Measurements from ENCODE around the gene TMEM154. TPM values are rescaled to one million over a fixed set of nuclear protein-coding genes. Genes with fewer than 3 reads are reported as not detected.

Gene TMEM154
- total RNA-seq, 1 donor = 10.6 TPM

DNA sequence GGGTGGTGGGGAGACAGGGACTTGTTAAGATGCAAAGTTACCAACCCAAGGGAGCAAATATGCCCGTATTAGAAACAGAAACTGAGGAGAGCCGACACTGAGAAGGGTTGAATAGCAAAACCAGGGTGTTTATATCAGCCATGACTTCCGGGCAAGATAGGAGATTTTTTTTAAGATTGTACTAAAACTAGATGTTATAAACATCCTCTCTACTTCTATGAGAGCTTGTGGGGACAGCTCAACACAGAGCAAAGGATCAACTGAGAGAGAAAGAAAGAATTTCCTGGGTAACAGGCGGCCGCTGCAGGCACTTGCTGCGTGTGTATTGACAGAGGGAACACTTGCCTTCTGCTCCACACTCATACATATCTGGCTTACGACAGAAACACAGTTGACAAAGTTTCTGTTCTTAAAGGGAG is 94.8 kb downstream of the TMEM154 start:
- Histone ChIP-seq H3K9me3 (ENCODE audit: low read depth, low read length) (no peaks in the 10 kb centered on the region), H3K4me1 (ENCODE audit: insufficient read depth, low read length) (peaks cover 19% of the 10 kb centered on the region)

DNA sequence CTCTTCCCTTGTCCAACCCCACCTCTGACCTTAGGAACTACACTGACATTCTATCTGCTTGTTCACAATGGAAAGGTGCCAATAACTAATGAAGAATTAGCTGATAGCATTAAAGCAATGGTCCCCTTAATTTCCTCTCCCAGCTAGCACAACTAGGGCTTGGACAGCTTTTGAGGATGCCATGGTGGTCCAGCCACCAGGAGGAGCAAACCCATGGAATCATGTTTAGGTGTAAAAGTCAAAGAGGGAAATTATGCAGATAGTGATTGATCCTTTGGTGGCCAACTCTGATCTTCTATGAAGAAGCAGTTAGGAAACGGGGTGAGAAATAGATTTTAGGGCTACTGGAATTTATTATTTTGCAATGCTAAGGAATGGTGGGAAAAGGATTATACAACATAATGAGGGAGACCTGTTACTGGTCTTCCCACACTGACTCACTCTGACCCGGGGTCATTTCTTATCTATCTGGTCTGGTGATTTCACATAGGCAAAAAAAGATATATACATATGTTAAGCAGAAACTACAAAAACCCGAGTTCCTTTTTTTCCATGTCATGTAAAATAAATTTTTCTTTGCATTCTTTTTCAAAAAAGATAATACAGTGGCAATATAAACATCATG is 98.1 kb downstream of the TMEM154 start:
- no peak overlapping the region for H3K4me3 ChIP-seq (ENCODE audit: low read length)
- no peaks in the 10 kb centered on the region for H3K9me3 ChIP-seq (ENCODE audit: low read depth, low read length)

More for the DNA sequence above, 94.8 kb downstream of the TMEM154 start:
- H3K4me3 ChIP-seq (ENCODE audit: low read length) = no peak overlapping the region
- no peaks in the 10 kb centered on the region for H3K27me3 ChIP-seq (ENCODE audit: insufficient read depth, low read length)

DNA sequence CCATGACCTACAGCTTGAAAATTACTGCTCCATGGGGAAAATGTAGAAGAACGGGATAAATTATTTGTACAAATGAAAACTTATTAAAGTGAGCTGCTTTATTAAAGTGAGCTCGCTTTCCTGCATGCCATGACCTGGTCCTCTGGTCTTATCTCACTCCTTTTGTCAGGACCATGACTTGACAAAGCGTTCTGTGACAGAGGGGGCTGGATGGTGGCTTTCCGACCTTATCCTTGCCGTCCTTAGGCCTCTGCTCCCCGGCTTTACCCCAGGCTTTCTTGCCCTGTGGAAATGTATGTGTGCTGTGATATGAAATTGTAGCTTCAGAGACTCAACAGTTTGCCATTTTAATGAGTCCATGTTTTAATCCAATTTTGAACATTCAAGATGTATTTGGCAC is 99.9 kb downstream of the TMEM154 start:
- peaks cover 4% of the 10 kb centered on the region for H3K27me3 ChIP-seq (ENCODE audit: insufficient read depth, low read length)
- H3K4me1 ChIP-seq (ENCODE audit: insufficient read depth, low read length) = peaks cover 7% of the 10 kb centered on the region
- H3K4me3 ChIP-seq (ENCODE audit: low read length) = no peak overlapping the region
- H3K9me3 ChIP-seq (ENCODE audit: low read depth, low read length) = no peaks in the 10 kb centered on the region

More for the DNA sequence above, 98.1 kb downstream of the TMEM154 start:
- H3K4me1 ChIP-seq (ENCODE audit: insufficient read depth, low read length) = peaks cover 17% of the 10 kb centered on the region
- no peaks in the 10 kb centered on the region for H3K27me3 ChIP-seq (ENCODE audit: insufficient read depth, low read length)

DNA sequence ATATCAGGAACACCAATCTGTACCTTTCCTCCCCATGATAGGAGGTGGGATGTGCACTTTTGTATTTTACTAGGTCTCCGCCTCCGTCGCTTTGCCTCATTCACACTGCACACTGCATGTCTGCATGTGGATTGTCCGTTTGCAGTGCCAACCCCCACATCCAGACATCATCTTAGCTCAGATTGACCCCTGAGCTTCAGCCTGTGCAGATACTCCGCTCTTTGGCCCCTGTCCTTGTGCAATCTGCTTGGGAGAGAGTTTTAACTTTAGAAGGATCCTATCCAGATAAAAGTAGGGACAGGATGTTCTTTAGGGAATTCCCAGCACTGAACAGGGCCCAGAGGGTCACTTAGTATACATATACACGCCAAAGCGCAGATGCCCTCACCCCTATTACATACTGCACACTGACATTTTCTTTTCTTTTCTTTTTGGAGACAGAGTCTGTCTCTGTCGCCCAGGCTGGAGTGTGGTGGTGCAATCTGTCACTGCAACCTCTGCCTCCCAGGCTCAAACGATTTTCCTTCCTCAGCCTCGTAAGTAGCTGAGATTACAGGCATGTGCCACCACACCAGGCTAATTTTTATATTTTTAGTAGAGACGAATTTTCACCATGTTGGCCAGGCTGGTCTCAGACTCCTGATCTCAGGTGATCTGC is 100.6 kb downstream of the TMEM154 start:
- peaks cover 7% of the 10 kb centered on the region for H3K4me1 ChIP-seq (ENCODE audit: insufficient read depth, low read length)
- H3K9me3 ChIP-seq (ENCODE audit: low read depth, low read length) = no peaks in the 10 kb centered on the region
- H3K27me3 ChIP-seq (ENCODE audit: insufficient read depth, low read length) = peaks cover 4% of the 10 kb centered on the region
- no peak overlapping the region for H3K4me3 ChIP-seq (ENCODE audit: low read length)

DNA sequence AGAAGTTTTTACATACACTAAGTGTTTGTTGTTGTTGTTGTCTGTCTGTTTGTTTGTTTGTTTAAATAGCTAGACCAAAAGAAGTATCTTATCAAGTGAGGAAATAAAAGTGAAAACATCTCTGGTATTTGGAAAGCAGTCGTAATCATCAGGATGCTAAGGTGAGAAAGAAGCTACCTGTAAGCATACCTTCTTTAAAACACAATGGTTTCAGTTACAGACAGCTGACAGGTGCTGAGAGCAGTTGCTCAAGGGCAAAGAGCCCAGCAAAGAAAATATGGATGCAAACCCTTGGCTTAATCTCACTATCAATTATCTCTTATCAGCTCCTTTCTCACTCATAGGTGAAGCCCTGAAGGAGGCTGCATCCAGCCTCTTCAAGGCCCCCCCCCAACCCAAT is 101.1 kb downstream of the TMEM154 start:
- Histone ChIP-seq H3K27me3 (ENCODE audit: insufficient read depth, low read length) (peaks cover 4% of the 10 kb centered on the region), H3K9me3 (ENCODE audit: low read depth, low read length) (no peaks in the 10 kb centered on the region), H3K4me3 (ENCODE audit: low read length) (no peak overlapping the region), H3K4me1 (ENCODE audit: insufficient read depth, low read length) (peaks cover 7% of the 10 kb centered on the region)

DNA sequence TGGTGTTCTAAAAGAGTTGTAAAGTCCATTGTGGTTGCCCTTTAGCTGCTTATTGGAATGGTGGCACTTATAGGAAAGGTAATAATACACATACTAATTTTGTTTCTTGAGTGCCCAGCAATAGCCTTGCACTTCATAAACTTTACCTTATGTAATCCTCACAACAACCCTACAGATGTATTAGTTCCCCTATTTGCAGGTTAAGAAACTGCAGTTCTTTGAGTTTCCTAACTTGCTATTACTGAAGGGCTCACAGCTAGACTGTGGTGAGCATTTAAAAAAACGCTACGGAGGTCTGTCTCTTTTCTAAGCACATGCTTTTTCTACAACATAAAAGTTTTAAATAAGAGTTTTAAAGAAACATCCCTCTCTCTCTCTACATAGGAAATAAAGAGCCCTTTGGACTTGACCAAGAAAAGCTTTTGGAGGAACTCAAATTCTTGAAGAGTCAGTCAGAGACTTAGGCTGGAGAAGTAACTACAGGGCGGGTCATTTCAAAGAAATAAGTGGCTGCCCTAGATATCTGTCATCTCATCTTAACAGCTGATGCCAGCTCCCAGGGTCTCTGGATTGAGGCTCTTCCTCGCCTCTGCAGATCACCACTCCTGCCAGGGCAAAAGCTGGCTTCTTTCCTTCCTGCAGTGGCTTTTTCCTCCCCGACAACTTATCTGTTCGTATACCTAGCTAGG is 101.9 kb downstream of the TMEM154 start:
- Histone ChIP-seq H3K4me1 (ENCODE audit: insufficient read depth, low read length) (peaks cover 7% of the 10 kb centered on the region), H3K4me3 (ENCODE audit: low read length) (no peak overlapping the region), H3K27me3 (ENCODE audit: insufficient read depth, low read length) (peaks cover 4% of the 10 kb centered on the region), H3K9me3 (ENCODE audit: low read depth, low read length) (no peaks in the 10 kb centered on the region)

DNA sequence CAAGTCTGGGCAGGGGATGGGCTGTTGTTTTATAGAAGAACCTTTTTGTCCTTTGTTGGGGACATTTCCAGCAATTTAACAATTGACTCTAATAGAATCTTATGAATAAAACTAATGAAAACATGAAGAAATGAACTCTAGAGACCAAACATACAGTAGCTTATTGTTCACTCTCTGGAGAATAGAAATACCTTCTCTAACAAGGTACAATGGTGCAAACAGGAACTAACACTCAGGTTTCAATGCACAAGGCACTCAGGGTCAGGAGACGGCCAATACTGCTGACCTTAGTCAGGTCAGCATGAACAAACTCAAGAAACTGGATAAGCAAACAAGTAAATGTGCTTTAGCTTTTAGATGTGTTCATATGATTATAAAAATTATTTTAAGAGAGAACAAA is 104.3 kb downstream of the TMEM154 start:
- Histone ChIP-seq H3K4me3 (ENCODE audit: low read length) (no peak overlapping the region), H3K27me3 (ENCODE audit: insufficient read depth, low read length) (peaks cover 4% of the 10 kb centered on the region), H3K9me3 (ENCODE audit: low read depth, low read length) (no peaks in the 10 kb centered on the region), H3K4me1 (ENCODE audit: insufficient read depth, low read length) (peaks cover 10% of the 10 kb centered on the region)

DNA sequence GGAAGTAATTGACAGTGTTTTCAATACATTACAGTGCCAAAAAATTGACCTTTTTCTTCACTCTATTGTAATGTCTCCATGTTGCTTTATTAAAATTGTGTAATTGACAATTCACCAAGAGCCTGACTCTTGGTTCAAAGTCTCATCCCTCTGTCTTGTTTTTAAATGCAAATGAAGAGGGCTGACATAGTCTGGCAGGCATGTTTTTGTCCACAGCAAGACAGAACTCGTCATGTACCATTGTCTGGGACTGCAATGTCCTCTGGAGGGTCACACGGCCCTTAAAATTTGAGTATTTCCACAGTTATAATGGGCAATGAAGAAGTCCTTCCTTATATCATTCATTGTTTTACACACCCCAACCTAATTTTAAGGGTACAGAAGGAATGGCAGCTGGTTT is 105.9 kb downstream of the TMEM154 start:
- Histone ChIP-seq H3K9me3 (ENCODE audit: low read depth, low read length) (no peaks in the 10 kb centered on the region), H3K27me3 (ENCODE audit: insufficient read depth, low read length) (peaks cover 4% of the 10 kb centered on the region), H3K4me3 (ENCODE audit: low read length) (no peak overlapping the region), H3K4me1 (ENCODE audit: insufficient read depth, low read length) (peaks cover 10% of the 10 kb centered on the region)

DNA sequence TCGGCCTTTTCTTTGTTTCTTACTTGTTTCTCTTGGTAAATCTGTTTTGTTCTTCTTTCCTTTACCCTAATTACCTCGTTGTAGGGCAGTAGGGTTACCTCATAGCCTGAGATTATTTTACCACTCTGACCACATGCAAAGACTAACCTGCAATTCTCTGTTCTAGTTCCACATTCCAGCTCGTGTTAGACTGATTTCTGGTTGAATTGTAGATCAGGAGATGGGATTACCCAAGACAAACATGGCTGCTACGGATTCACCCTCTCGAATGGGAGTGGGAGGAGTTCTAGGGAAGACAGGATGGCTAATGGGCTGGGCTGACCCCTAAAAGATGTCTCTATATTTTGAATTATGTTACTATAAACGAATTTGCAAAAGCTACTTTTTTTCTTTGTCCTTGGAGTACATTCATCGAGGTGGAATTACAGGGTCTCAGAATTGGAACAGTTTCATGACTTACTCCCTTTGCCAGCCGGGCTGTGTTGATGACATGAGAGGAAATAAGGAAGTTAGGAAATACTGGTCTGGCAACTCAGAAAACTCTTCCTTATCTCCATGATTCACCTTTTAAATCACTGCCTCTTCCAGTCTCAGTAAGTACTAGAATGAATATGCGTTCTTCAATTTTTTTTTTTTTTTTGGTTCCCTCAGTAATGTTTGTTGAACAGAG is 107.2 kb downstream of the TMEM154 start:
- Histone ChIP-seq H3K4me1 (ENCODE audit: insufficient read depth, low read length) (peaks cover 4% of the 10 kb centered on the region), H3K9me3 (ENCODE audit: low read depth, low read length) (no peaks in the 10 kb centered on the region), H3K27me3 (ENCODE audit: insufficient read depth, low read length) (peaks cover 4% of the 10 kb centered on the region), H3K4me3 (ENCODE audit: low read length) (no peak overlapping the region)

DNA sequence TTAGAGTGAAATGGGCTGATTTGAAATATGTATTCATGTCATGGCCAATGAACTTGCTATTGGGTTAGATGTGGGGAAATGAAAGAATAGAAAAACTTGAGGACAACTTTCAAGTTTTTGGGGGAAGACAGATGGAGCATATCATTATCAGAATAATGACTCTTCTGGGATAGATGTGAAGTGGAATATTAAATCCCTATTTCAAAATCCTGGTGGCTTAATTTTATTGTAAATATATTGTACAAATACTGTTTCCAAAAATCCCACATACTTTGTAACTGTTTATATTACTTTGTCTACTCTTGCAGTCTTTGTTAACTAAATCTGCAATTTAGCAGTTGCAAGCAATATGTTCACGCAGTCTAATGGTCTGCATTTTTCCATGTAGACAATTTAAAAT is 108.0 kb downstream of the TMEM154 start:
- Histone ChIP-seq H3K27me3 (ENCODE audit: insufficient read depth, low read length) (peaks cover 4% of the 10 kb centered on the region), H3K9me3 (ENCODE audit: low read depth, low read length) (no peaks in the 10 kb centered on the region), H3K4me3 (ENCODE audit: low read length) (no peak overlapping the region), H3K4me1 (ENCODE audit: insufficient read depth, low read length) (peaks cover 4% of the 10 kb centered on the region)

DNA sequence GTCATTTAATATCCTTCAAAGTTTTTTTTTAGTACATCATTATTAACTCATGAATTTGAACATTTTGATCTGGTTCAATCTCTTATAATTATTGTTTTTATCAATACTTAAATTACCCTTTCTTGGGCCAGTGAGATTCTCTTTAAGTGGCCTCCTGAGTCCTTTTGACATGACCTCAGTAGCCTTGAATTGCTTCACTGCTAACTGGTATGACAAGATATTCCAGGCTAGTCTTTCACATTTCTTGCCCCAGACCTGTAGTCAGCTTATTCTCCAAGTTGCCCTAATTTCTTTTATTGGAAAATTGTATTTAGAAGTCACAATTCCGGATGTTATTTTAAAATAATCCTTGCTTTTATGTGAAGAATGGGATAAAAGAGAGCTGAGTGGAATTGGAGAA is 108.5 kb downstream of the TMEM154 start:
- Histone ChIP-seq H3K4me1 (ENCODE audit: insufficient read depth, low read length) (peaks cover 4% of the 10 kb centered on the region), H3K27me3 (ENCODE audit: insufficient read depth, low read length) (peaks cover 4% of the 10 kb centered on the region), H3K9me3 (ENCODE audit: low read depth, low read length) (no peaks in the 10 kb centered on the region), H3K4me3 (ENCODE audit: low read length) (no peak overlapping the region)

Other genes with a start within 250 kb of the TMEM154 start
- 366 TPM for gene FBXW7, start 143.9 kb downstream of the TMEM154 start, total RNA-seq
- gene TIGD4, start 99.7 kb upstream of the TMEM154 start, total RNA-seq = under 0.01 TPM
- gene ARFIP1, start 100.0 kb upstream of the TMEM154 start, total RNA-seq = 3.5 TPM

All from mononuclear cell (primary cell).